ENCODE data around the gene GPD1L. TPM values are rescaled to one million over a fixed set of nuclear protein-coding genes. Genes with fewer than 3 reads are reported as not detected.

GPD1L gene
- total and polyA plus RNA-seq, 2 of the 13 experiments (the other 11 are each of a cell fraction or from before 2014, with no cell fraction given): 4.9 to 13.7 TPM

- TF ChIP-seq ZBTB39 (CRISPR knock-in tag; IDR thresholded peaks at IDR 0.05) (0 out of 2 replicates have a peak, but pooled peaks have one; percentile 76), ZNF552 (CRISPR knock-in tag; IDR thresholded peaks at IDR 0.05; ENCODE audit: borderline replicate concordance) (no peak), TEAD2 (CRISPR knock-in tag; IDR thresholded peaks at IDR 0.05) (no peak), ZNF101 (CRISPR knock-in tag; IDR thresholded peaks at IDR 0.05; ENCODE audit: borderline replicate concordance, low read depth) (no peak), ETV5 (CRISPR knock-in tag; IDR thresholded peaks at IDR 0.05; ENCODE audit: borderline replicate concordance) (peak; percentile 77; the same call in 1 of the 2 replicates), POGZ (CRISPR knock-in tag; IDR thresholded peaks at IDR 0.05) (peak; percentile 87), KLF9 (CRISPR knock-in tag; IDR thresholded peaks at IDR 0.05; ENCODE audit: low read depth) (peak; percentile 81; the same call in 1 of the 2 replicates), ZNF251 (CRISPR knock-in tag; IDR thresholded peaks at IDR 0.05) (no peak), SMYD3 (CRISPR knock-in tag; IDR thresholded peaks at IDR 0.05) (peak; percentile 78; the same call in 1 of the 2 replicates), ARID4A (CRISPR knock-in tag; IDR thresholded peaks at IDR 0.05; ENCODE audit: borderline replicate concordance) (peak; percentile 84; the same call in 1 of the 2 replicates), PCBP1 (IDR thresholded peaks at IDR 0.05; ENCODE audit: borderline replicate concordance, low read depth, low read length) (no peak), ZNF616 (CRISPR knock-in tag; IDR thresholded peaks at IDR 0.05; ENCODE audit: low read depth) (no peak), TAF1 (CRISPR knock-in tag; IDR thresholded peaks at IDR 0.05) (no peak), SRSF4 (IDR thresholded peaks at IDR 0.05; ENCODE audit: low read depth, low read length, poor library complexity, severe bottlenecking) (no peak), MIER3 (CRISPR knock-in tag; IDR thresholded peaks at IDR 0.05; ENCODE audit: borderline replicate concordance) (peak; percentile 95), STAT5B (CRISPR knock-in tag; IDR thresholded peaks at IDR 0.05) (peak; percentile 39; the same call in 1 of the 2 replicates), STAT6 (CRISPR knock-in tag; IDR thresholded peaks at IDR 0.05; ENCODE audit: borderline replicate concordance) (peak; percentile 96), ZNF274 (CRISPR knock-in tag; IDR thresholded peaks at IDR 0.05) (0 out of 2 replicates have a peak, but pooled peaks have one; percentile 26), ZNF513 (CRISPR knock-in tag; conservative IDR thresholded peaks at IDR 0.05) (no peak)
These were observed 109.9 kb downstream of the GPD1L start (continued) for GRCh38 chr3:32216172-32216783.
